Testis (tissue), 2 donors: ENCODE data around the gene NPDC1.

Experiments
- POLR2A ChIP-seq: fragments of 450-650 bp; IDR thresholded peaks from one replicate; pipeline ENCODE4 v1.6.1; 2017; ENCODE audit warnings: antibody characterized with exemption, mild to moderate bottlenecking, moderate library complexity
- TF ChIP-seq, protein P1 (sequence below), 3 experiments: fragments of 450-650 bp in 2 of 3; fragments of 200-600 bp in 1 of 3; sonication (generic) in 1 of 3; IDR thresholded peaks; one replicate each; pipeline ENCODE4 v1.5.1; 2016 to 2019; ENCODE audit warnings: antibody characterized with exemption in 3 of 3, mild to moderate bottlenecking in 2 of 3, moderate library complexity in 1 of 3

DNA sequence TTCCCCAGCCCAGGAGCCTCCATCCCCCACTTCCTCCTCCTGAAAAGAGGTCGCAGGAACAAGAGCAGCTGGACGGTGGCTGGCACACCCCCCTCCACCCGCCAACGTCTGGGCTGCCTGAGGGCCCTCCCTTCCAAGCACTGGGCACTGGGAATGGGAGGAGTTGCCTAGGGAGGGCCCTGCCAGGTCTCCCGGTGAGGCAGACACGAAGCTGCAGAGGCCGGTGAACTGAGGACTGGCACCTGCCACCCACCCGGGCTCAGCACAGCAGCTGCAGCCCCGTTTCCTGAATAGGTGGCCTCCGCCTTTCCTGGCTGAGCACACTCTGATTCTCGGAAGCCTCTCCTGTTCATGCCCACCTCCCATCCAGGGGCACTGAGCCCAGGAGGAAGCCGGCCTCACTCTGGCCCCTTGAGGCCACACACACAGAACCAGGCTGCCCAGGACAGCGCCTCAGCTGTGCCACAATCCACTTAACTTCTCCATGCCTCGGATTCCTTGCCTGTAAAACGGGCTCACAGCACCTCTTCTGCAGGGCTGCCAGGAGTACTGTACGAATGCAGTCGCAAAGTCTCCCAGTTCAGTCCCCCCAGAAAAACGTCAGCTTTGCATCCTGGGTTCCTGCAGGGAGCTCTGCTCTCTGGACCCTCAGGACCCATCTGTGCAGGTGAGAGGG lies 1.3 kb downstream of the NPDC1 start:
- no peak for TF ChIP-seq POLR2A
- TF ChIP-seq, protein P1, sequence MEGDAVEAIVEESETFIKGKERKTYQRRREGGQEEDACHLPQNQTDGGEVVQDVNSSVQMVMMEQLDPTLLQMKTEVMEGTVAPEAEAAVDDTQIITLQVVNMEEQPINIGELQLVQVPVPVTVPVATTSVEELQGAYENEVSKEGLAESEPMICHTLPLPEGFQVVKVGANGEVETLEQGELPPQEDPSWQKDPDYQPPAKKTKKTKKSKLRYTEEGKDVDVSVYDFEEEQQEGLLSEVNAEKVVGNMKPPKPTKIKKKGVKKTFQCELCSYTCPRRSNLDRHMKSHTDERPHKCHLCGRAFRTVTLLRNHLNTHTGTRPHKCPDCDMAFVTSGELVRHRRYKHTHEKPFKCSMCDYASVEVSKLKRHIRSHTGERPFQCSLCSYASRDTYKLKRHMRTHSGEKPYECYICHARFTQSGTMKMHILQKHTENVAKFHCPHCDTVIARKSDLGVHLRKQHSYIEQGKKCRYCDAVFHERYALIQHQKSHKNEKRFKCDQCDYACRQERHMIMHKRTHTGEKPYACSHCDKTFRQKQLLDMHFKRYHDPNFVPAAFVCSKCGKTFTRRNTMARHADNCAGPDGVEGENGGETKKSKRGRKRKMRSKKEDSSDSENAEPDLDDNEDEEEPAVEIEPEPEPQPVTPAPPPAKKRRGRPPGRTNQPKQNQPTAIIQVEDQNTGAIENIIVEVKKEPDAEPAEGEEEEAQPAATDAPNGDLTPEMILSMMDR (IDR thresholded peaks at IDR 0.05) = no peak
